ENCODE measurements around the gene EEF1AKMT3.
A peak's percentile ranks its signal among the peaks of the same experiment; 100 is the strongest.
"Not testable (repeated sequence)": the region's sequence is repeated elsewhere in the genome, so short reads cannot be mapped to it uniquely, and the experiment has no call there.

The EEF1AKMT3 gene

DNA sequence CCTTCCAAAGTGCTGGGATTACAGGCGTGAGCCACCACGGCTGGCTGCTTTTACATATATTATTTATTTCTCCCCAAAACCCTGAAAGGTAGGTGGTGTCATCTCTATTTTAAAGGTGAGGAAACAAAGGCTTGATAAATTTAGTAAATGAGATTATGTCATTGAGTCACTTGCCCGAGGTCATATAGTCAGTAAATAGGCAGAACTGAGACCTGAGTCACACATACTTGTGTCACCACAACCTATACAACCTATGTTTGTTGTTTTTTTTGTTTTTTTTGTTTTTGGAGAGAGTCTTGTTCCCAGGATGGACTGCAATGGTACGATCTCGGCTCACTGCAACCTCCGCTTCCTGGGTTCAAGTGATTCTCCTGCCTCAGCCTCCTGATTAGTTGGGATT lies 22.9 kb downstream of the EEF1AKMT3 start:
- no peak for DNase-seq

DNA sequence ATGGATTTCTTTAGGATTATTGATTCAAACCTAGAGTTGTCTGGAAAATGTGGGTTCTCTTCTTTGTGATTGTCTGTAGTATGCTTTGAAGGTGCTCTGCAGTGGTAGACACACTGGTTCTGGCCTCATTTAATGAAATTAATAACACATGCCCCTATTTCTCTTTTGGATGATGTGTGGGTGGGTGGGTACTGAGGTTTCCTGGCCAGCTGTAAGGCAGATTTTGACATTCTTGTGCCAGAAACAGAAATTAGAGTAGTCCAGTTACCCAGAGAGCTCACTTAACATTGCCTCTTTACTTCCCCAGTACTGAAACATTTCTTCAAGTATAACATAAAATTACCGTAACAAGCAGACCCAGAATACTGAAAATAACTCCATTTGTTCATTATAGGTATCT lies 24.6 kb downstream of the EEF1AKMT3 start:
- no peak for DNase-seq

DNA sequence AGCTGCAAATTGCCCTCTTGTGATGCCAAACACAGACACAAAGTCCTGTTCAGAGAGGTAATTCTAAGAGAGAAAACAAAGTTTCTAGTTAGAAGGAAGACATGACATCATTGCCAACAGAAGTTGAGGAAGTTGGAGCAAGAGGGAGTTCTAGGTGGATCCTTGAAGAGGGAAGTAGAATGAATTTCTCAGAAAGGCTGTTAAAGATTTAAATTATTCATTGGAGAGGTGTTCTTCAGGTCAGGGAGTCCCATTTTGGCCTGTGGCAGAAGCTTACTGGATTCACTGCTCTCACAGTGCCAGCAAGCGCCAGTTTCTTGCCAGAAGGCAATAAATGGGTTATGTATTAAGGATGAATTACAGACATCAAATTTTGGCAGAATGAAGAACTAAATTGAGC lies 25.5 kb downstream of the EEF1AKMT3 start:
- DNase-seq = no peak

DNA sequence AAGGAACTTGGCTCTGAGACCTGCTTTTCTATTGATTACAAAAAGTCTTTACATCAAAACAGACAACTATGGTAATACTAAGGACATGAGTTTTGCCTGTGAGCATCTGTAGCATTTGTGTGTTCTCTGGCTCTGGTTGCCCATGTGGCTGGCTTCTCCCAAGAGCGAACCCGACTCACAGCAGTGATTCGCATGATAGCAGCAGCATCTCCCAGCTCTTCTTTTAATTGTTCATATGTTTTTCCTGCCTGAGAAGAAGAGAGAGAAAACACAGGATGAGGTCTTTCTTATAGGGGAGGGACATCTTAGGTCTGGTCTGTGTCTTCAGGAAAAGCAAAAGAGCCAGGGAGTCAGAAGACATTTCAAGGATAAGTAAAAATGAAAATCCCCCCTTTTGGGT lies 28.6 kb downstream of the EEF1AKMT3 start:
- DNase-seq = no peak

DNA sequence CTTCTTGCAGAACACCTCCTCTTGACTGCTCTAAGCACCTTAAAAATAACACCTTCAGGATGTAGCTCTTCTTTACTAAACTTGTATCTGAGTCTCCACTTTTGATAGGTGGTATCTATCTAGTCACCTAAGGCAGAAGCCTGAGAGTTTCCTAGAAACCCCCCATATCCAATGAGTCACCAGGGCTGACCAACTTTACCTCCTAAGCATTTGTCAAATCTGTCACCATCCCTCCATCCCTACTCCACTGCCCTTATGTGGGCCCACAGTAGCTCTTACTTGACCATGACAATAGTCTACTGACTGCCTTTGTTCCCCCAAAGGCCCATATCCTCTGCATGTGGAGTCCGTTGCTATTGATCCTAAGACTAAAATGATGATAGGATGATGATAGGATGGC lies 30.2 kb downstream of the EEF1AKMT3 start:
- no peak for DNase-seq

DNA sequence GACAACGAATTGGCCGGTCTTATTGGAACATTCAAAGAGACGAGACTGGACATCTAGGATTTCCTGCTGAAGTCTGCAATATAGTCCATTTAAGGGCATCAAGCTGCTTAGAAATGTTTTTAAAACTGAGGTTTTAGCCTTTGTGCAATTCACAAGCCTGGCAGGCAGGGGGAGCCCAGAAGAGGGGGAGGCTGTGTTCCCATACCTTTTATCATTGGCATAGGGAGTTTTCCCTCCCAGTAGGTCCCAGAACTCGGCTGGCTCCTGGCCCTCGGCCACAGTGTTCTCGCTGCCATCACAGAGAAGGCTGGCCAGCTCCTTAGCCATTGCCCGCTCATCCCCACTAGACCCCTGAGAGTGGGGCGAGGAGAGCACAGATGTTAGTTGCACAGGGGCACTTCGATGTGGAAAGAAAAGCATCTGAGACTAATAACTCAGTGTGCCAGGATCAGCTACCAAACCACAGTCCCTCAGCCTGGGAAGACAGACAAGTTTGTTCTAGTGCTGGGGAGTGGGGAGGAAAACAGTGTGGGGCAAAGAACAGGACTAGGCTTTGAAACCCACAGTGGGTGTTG lies 31.0 kb downstream of the EEF1AKMT3 start:
- DNase-seq = peak; percentile 48

DNA sequence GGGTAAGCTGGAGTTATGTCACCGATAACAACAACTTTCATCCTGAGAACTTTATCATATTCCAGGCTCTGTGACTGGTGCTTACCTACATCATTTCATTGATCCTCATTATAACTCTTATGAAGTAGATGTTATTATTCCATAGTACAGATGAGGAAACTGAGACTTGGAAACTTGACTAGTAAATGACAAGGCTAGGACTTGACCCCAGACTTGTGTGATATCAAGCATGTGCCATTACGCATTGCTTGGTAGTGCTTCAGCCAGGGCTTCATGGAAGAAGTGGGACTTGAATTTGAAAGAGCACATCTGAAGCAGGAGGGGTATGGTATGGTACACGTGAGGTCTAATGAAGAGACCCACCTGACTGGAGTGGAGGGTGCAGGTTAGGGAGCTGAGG lies 34.3 kb downstream of the EEF1AKMT3 start:
- DNase-seq = no peak

DNA sequence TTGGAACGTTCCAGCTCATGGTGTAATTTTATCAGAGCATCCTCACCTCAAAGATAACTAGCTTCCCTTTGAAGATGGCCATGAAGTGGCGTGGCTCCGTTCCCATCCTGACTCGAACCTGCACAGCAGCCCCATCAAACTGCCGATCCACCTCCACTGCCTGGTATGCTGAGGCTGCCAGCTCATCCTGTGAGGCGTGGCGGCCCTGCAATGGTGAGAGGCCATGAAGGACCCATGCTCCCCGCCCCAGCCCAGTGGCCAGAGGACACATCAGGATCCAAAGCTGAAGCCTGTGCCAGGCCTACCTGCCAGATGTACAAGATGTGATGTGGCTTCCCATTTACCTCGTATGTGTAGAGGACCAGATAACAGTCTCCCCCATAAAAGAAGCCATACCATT lies 34.9 kb downstream of the EEF1AKMT3 start:
- DNase-seq = no peak

DNA sequence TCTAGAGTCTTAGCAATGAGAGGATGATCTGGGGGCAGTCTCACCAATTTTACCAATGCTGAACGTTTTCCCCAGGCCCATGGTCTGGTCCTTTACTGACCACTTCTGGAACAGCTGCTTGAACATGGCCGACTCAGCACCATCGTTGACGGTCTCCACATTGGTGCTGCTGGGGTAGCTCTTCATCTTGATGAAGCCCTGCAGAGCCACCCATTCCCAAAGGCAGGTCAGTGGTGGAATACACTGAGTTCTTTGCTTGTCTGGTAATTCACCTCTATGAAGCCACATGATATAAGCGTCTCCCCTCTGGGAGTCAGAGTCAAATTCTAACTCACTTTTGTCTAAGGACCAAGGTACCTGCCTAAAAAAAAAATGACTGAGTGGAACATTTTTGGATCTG lies 35.9 kb downstream of the EEF1AKMT3 start:
- DNase-seq = no peak

DNA sequence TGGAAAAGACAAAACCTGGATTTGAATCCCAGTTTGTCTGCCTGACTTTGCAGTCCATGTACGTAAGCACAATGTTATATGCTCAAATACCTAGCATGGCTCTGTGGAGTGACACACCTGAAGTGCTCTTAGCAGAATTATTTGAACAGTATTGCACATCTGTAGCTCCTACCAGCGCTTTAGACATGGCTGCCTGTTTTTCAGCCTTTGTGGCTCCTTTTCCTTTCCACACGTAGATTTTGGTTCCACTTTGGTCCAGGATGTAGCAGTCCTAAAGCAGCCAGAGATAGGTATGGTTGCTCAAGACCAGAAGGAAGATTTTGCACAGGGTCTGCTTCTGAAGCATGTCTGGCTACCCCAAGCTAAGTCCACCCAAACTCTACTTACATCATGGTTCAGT lies 37.0 kb downstream of the EEF1AKMT3 start:
- DNase-seq = no peak

DNA sequence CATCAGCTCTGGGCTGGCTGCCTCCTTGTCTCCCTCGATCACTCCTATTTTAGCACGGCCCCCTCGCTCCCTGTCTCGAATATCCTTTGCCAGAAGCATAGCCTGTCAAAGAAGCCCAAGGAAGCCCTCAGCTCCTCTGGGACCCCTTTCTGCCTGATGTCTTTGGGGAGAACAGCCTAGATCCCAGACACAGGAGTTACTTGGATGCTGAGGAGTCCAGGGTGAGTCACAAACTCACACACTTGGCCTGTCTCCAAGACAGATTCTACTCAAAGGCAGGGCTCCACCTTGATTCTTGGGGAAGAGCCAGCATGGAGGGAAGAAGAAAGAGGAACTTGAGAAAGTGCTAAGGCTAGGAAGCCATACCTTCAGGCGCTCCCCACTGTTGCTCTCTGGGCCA lies 38.0 kb downstream of the EEF1AKMT3 start:
- DNase-seq = no peak

DNA sequence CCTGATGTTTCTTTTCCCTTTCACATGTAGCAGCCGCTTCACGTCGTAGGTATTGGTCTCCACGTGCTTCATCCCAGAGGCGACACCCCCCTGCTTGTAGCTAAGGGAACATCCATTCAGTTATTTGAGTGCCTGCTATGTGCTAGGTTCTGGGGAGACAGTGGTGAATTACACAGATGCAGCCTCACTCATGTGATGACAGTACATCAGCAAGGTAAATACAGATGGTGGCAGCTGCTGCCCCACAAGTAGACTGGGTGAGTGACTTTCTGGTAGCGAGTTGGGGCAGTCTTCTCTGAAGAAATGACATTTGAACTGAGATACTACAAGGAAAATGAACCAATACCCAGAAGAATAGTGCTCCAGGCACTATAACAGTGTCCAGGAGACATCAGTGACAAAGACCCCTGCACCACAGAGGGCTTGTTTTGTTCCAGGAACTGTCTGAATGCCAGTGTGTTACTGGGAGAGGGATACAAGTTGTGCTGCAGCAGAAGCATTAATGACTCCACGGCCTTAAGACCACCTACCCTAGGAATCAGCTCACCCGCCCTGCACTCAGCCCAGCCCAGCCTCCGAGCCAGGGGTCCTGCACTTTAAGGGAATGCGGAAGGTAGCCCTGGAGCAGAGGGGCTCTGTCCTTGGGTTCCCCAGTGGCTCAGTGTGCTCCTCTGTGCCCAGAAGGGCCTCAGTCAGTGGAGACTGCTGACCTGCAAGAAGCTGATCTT lies 38.8 kb downstream of the EEF1AKMT3 start:
- no peak for DNase-seq

DNA sequence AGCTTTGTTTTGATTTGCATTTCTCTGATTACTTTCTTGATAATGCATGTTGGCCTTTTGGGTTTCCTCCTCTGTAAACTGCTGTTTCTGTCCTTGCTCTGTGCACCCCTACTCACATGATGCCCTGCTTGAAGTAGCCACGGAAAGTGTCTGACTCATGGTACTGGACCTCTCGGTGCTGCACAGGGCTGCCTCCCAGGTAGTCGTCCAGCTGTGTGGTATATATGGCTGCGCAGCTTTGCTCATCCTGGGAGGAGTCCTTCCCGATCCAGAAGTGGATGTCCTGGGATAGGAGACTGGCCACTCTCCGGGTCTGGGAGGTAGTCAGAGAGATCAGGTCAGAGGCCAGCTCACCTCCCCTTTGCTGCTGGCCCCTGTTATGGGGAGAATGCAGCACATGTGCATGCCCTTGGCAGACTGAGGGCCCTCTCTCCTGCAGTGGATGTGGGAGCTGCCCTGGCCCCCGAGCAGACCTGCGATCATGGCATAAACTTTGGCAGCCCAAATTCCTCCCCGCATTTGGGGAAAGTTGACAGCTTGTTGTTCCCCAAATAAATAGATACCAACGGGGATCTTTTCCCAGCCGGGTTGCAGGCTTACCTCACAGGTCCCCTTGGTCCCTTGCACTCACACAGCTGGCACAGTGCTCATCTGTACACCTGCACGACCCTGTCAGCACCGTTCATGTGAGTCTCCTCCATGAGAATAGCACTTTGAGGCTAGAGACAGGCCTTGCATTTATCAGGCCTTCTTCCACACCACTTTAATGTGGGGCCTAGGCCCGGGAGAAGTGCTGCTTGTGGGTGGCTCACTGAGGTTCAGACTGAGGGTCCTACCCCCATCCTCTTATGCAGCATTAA lies 40.9 kb downstream of the EEF1AKMT3 start:
- DNase-seq = no peak

DNA sequence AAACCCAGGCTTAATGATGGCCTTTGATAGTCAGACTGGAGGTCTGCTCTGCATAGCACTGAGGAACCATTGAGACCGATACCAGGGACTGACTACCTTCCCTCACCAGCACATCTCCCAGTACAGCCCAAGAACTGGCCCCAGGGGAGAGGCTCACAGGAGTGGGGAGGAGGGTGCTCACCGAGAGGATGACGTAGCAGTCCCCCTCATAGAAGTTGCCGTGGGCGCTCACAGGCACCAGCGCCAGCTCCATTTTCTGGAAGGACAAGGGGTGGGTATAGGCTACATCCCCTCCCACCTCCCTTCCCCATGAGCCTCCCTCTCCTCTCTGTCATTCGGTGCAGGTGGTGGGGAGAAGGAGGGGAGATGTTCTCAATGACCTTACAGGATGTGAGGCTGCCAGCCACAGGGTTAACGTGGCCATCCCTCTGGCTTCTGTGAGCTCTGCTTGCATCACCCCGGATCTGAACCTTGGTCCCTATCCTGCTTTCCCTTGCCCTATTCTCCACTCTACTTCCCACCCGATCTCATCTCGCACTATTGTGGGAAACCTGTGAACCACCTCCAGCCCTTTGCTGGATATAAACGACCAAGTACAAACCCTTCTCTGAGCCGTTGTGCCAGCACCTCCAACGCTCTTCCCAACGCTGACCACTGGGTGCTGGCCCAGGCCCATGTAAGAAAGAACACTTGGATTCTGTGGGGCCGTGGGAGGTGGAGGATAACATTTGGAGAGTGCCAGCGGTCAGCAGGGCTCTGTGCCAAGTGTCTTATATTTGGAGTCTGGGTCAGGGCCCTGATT lies 41.8 kb downstream of the EEF1AKMT3 start:
- DNase-seq = no peak

DNA sequence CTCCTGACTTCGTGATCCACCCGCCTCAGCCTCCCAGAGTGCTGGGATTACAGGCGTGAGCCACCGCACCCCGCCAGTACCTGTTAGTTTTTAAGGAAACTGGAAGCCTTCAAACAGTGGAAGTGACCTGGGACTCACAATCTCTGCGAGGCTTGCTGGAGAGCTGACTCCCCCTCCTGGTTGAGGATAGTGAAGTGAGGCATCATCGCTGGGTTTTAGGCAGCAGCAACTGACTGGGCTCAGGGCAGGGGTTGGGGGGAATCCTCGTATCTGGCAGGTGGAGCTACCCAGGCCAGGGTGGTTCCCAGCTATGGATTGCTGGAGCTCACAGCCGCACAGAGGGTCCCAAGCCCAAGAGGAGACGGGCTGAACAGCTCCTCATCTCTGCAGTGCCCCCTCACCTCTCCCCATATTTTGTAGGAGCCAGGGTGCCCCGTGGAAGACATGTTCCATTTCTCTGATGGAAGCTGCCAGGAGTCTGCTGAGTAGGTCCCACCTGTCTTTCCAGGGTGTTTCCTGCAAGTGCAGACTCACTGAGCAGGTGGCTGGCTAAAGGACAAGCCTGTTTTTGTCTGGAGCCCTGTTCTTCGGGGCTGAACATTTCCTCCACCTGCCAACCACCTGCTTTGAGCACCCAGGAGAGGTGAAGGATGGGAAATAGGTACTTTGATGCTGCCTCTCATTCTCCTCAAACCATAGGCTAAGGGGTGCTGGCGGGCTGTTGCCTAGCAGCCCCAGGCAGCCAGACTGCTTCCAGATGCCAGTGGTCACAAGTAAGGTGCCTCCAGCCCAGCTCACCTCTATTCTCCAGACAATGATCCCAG lies 43.0 kb downstream of the EEF1AKMT3 start:
- peak; percentile 43 for DNase-seq

DNA sequence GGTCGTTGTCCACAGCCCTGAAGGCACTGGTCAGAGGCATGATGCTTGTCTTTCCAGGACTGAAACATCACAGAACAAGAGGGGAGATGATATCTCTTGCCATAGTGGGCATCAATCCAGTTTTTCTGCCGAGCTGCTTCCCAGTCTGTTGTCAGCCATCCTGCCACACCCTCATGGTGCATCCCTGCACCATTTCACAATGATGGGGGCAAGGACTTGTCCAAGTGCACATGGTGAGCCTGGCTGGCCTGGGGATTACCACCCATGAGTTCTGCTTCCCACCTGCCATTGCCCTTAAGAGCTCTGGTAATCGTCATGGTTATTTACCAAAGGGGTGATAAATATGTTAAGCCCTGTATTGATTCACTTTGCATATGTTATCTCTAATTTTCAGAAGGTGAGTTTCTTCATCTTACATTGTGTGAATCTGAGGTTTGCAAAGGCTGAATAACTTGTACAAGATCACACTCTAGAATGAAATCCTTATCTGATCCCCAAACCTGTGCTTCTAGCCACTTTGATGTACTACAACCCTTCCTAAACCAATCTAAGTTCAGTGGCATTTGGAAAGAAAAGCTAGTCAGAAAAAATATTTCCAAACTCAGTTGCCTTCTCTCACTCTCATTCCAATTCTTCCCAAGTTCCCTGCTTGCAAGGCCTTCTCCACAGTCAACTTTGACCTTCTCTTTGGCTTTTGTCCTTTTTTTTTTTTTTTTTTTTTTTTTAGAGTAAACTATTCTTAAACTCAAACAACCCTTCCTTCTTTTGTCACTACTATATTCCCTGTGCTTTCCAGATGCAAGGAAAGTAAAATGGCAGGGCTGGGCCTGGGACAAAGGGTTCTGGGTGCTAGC lies 43.8 kb downstream of the EEF1AKMT3 start:
- DNase-seq = no peak

DNA sequence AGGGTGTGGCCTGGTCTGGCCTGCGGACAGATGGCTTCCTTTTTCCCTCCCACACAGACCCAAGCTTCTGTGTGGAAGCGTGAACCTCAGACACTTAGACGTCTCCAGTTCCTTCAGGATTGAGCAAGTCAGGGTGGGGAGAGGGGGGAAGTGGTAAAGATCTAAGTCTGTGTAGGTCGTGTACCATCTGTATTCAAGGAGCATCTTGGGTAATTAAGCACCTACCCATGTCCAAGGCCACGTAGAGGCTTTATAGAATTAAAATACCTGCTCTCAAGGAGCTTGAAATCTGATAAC lies 44.4 kb downstream of the EEF1AKMT3 start:
- DNase-seq = no peak

DNA sequence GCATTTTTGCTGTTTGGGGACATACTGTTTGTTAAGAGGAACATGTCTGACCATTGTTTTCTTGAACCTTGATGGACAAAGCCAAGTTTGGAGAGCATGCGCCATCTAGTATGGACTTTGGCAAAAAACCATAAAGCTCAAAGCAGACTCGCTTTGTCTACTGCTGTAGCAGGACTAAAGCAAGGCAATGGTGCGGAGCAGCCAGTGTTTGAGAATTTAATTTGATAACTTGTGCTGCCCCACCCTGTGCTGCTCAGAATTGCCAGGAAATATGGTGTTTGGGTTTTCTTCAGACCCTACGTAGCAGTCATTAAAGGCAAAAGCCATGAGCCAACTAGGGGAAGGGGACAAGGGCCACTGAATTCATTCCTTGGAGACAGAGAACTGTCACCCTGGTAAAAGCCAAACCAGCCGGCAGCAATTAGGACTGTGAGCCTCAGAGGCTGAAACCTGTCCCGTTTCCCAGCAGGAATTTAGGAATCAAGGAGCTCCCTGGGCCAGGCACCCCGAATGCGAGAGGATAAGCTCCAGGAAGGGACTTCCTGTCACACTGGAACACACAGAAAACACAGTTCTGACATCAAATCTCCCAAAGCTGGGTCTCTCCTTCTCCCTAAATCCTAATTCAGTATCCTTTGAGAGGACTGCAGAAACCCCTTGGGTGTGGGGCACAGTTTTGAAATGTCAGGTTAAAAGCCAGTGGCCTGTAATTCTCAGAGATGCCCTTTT lies 45.0 kb downstream of the EEF1AKMT3 start:
- no peak for DNase-seq

DNA sequence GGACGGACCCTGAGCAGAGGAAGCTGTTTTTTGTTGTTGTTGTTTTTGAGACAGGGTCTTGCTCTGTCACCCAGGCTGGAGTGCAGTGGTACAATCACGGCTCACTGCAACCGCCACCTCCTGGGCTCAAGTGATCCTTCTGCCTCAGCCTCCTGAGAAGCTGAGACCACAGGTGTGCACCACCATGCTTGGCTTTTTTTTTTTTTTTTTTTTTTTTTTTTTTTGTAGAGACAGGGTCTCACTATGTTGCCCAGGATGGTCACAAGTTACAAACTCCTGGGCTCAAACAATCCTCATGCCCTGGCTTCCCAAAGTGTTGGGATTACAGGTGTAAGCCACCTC lies 45.5 kb downstream of the EEF1AKMT3 start:
- not testable (repeated sequence) for DNase-seq

DNA sequence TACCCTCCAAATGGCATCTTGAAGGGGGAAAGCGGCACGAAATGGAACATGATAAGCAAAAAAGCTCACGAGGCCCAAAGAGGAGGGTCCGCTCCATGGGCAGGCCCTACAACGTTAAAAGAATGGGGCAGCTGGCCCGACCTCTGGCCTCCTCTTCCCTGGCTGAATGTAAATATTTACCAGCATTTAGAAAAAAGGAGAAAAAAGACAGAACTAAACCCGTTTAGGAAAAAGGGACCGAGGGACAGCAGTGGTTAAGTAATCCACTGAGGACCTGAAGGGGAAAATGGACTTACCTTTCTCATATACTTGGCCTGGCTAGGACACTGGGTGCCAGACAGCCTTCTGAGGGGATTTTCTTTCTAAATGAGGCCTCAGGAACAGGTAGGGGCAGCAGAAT lies 47.7 kb downstream of the EEF1AKMT3 start:
- not testable (repeated sequence) for DNase-seq

DNA sequence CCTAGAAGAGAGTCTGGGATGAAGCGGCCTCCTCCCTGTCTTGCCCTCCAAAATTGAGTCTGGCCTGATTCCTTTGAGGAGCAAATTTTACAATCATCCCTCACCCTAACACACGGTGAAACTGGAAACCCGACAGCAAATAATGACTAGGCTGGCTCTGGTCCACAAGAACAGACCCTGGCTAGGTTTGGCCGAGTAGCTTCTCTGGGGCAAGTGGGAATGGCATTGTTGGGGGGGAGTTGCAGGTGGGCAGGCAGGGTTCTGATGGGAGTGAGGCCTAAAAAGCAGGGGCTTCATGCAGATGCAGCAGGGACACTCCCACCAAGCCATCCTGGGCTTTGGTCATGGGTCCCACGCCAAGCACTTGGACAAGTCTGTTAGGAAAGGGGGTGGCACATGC lies 48.6 kb downstream of the EEF1AKMT3 start:
- DNase-seq = not testable (repeated sequence)
